ENCODE data around the gene KIF26B. TPM values are rescaled to one million over a fixed set of nuclear protein-coding genes. Genes with fewer than 3 reads are reported as not detected.

KIF26B gene
- total RNA-seq, 4 donors from 2014 or later, result 2.4 to 6.7 (median 6.1) TPM

DNA sequence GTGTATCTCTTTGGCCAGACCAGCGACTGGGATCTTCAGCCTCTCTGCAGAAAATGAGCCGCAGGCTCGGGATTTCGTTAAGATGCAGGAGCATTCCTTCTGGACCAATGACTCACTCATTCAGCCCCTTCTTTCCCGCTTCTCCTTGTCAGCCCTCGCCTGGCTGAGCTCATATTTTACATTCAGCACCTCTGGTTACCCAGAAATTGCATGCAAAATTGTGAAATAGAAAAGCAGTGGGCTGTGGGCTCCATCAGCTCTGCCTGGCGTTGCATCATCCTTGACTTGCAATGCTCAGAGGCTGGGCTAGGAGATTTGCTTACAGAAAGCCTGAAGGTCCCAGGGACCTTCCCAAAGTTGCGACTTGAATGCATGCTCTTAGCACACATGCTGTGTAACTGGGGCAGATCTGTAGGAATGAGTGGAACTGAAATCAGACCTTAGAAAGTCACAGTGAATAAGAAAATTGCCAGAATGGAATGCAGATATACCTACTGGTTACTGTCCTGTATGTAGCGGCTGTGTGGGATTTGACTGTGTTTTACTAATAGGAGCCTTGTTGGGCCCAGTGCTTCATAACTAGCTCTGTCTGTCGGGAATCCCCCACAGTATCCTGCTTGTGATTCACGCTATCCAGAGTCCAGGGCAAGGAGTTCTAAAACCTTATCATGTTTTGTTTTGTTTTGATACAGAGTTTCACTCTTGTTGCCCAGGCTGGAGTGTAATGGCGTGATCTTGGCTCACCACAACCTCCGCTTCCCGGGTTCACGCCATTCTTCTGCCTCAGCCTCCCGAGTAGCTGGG, 444.8 kb downstream of the KIF26B start:
- no peaks in the 10 kb centered on the region for H3K9me3 ChIP-seq
- 83 to 86% methylated on average over 16 of the region's 16 CpGs for WGBS, 2 donors
- intact Hi-C loops (cut with DNase I), result no loop called here

GRCh38 chr1:245600658-245601057, 445.9 kb downstream of the KIF26B start:
- 98% methylated on average over 4 of the region's 4 CpGs for WGBS, 2 donors
- intact Hi-C loops (cut with DNase I), result no loop called here
- TF ChIP-seq CTCF (IDR thresholded peaks at IDR 0.05) (no peak), POLR2A (IDR thresholded peaks at IDR 0.05) (no peak)

More for the DNA sequence above, 444.8 kb downstream of the KIF26B start:
- H3K4me1 ChIP-seq, result no peaks in the 10 kb centered on the region
- no peak overlapping the region for H3K27ac ChIP-seq
- H3K27me3 ChIP-seq, result no peaks in the 10 kb centered on the region
- no peak overlapping the region for H3K4me3 ChIP-seq (replicated peaks in 1 of 3)
- no peaks in the 10 kb centered on the region for H3K36me3 ChIP-seq
- TF ChIP-seq CTCF (IDR thresholded peaks at IDR 0.05) (no peak), POLR2A (IDR thresholded peaks at IDR 0.05) (no peak)
- no peak for DNase-seq

DNA sequence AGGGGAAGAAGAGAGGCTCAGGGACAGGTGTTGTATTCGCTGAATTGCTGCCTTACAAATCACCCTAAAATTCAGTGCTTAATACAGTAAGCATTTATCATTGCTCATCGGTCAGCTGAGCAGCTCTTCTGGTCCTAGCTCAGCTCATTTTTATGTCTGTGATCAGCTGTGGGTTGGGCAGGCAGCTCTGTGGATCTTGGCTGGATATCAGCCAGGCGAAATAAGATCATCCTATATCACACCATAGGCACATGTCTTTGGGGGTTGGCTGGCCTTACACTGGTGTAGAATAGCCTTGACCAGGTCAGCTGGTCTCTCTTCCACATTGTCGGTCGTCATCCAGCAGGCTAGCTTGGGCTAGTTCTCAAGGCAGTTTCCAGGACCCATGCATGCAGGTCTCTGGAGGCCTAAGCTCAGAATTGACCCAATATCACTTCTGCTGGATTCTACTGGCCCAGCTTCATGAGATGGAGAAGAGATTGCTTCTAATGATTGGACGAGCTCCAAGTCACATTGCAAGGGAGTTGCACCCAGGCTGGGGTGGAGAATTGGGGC, 448.6 kb downstream of the KIF26B start:
- H3K4me1 ChIP-seq, result no peaks in the 10 kb centered on the region
- H3K27me3 ChIP-seq, result no peaks in the 10 kb centered on the region
- intact Hi-C loops (cut with DNase I), result no loop called here
- DNase-seq, result no peak
- no peak overlapping the region for H3K4me3 ChIP-seq (replicated peaks in 1 of 3)
- H3K36me3 ChIP-seq, result no peaks in the 10 kb centered on the region
- WGBS, 2 donors, result 78 to 91% methylated on average over 6 of the region's 6 CpGs
- no peaks in the 10 kb centered on the region for H3K9me3 ChIP-seq
- TF ChIP-seq CTCF (IDR thresholded peaks at IDR 0.05), result no peak
- no peak for TF ChIP-seq POLR2A (IDR thresholded peaks at IDR 0.05)
- H3K27ac ChIP-seq, result no peak overlapping the region

More at GRCh38 chr1:245600658-245601057, 445.9 kb downstream of the KIF26B start:
- no peak for DNase-seq
- no peak overlapping the region for H3K27ac ChIP-seq
- H3K9me3 ChIP-seq, result no peaks in the 10 kb centered on the region
- no peaks in the 10 kb centered on the region for H3K4me1 ChIP-seq
- no peak overlapping the region for H3K4me3 ChIP-seq (replicated peaks in 1 of 3)
- H3K27me3 ChIP-seq, result no peaks in the 10 kb centered on the region
- no peaks in the 10 kb centered on the region for H3K36me3 ChIP-seq

GRCh38 chr1:245604979-245605378, 450.2 kb downstream of the KIF26B start:
- DNase-seq, result no peak
- Histone ChIP-seq H3K4me3 (replicated peaks in 1 of 3) (no peak overlapping the region), H3K9me3 (no peaks in the 10 kb centered on the region), H3K4me1 (no peaks in the 10 kb centered on the region), H3K36me3 (no peaks in the 10 kb centered on the region), H3K27ac (no peak overlapping the region), H3K27me3 (no peaks in the 10 kb centered on the region)
- 83% methylated on average over 9 of the region's 9 CpGs for WGBS, 2 donors
- TF ChIP-seq CTCF (IDR thresholded peaks at IDR 0.05) (no peak), POLR2A (IDR thresholded peaks at IDR 0.05) (no peak)
- intact Hi-C loops (cut with DNase I), result no loop called here

GRCh38 chr1:245605480-245606156, 450.8 kb downstream of the KIF26B start:
- intact Hi-C loops (cut with DNase I), result no loop called here
- Histone ChIP-seq H3K4me1 (no peaks in the 10 kb centered on the region), H3K27ac (no peak overlapping the region), H3K27me3 (no peaks in the 10 kb centered on the region), H3K36me3 (no peaks in the 10 kb centered on the region), H3K9me3 (no peaks in the 10 kb centered on the region), H3K4me3 (replicated peaks in 1 of 3) (no peak overlapping the region)
- 32 to 45% methylated on average over 7 to 13 of the region's 14 CpGs for WGBS, 2 donors
- DNase-seq, result peak in 1 of 2 donors; percentile 11
- TF ChIP-seq CTCF (IDR thresholded peaks at IDR 0.05) (no peak), POLR2A (IDR thresholded peaks at IDR 0.05) (no peak)
